HG02981 (cell line): ENCODE results near the gene RASSF5.

ENCODE experiments used
- ATAC-seq: cut with Tn5 transposase; IDR thresholded peaks from one replicate; pipeline ENCODE4 v1.9.1; 2021; ENCODE audit warnings: mild to moderate bottlenecking, moderate library complexity; ENCODE audit not compliant: unreplicated experiment

The RASSF5 gene

DNA sequence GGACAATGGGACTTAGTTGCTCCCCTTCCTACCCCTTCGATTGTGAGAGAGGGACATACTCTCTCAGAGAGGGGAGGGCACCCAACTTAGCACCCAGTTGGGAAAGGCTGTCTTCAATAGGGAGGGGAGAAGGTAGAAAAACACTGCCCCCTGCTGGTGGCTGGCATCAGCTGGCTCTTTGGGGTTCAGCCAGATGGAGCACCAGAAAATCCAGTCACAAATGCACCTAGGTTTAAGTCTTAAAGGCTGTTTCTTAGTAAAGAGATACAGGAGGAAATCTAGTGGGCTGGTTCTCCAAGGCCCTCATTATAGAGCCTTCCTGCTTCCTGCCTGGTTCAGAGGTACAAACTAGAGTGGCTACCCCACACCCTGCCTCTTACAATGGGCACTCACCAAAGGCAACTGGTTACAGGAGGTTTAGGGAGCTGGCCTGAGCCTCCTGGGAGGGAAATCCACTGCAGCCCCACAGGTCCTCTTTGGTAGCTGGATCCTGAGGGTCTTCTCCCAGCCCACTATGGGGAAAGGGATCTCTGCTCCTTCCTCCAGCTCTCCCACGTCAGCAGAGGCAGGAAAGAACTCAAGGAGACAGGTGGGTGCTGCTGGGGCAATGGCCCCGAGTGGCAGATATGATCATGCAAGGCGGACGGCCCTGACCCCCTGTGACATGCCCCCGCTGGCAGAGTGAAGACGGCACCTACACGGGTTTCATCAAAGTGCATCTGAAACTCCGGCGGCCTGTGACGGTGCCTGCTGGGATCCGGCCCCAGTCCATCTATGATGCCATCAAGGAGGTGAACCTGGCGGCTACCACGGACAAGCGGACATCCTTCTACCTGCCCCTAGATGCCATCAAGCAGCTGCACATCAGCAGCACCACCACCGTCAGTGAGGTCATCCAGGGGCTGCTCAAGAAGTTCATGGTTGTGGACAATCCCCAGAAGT is 76.6 kb downstream of the RASSF5 start:
- ATAC-seq, result no peak

DNA sequence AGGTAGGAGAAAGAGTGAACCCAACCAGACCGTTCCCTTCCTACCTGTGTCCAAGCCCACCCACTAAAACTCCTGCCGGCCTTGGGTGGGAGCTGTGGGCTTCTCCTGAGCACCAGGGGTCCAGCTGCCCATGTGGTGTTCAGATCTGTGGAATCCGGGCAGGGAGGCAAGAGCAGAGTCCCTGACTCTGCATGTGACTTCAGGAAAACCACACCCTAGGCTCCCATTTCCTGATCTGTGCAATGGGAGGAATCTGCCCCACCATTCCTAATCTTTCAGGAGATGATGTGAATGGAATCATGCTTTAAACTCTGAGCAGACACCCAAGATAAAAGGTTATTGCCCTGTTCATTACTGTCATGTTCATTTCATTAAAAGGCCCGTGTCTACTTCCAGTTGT is 77.4 kb downstream of the RASSF5 start:
- no peak for ATAC-seq

DNA sequence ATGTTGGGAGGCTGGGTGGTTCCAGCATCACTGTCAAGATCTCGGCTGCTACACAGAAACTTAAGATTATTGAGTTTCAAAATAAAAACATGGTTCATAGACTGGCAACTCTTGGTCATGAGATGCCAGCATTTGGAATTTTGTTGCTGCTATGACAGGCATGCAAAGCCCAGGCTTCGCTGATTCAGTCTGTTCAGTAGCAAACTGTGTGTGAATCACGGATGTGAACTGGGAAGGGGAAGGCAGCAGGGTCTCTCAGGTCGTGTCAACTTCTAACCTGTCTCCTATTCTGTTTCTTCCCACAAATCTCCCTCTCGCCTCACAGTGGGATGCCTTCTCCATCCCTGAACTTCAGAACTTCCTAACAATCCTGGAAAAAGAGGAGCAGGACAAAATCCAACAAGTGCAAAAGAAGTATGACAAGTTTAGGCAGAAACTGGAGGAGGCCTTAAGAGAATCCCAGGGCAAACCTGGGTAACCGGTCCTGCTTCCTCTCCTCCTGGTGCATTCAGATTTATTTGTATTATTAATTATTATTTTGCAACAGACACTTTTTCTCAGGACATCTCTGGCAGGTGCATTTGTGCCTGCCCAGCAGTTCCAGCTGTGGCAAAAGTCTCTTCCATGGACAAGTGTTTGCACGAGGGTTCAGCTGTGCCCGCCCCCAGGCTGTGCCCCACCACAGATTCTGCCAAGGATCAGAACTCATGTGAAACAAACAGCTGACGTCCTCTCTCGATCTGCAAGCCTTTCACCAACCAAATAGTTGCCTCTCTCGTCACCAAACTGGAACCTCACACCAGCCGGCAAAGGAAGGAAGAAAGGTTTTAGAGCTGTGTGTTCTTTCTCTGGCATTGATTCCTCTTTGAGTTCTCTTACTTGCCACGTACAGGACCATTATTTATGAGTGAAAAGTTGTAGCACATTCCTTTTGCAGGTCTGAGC is 79.4 kb downstream of the RASSF5 start:
- no peak for ATAC-seq

DNA sequence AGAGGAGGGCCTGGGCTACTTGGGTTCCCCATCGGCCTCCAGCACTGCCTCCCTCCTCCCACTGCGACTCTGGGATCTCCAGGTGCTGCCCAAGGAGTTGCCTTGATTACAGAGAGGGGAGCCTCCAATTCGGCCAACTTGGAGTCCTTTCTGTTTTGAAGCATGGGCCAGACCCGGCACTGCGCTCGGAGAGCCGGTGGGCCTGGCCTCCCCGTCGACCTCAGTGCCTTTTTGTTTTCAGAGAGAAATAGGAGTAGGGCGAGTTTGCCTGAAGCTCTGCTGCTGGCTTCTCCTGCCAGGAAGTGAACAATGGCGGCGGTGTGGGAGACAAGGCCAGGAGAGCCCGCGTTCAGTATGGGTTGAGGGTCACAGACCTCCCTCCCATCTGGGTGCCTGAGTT is 80.6 kb downstream of the RASSF5 start:
- no peak for ATAC-seq

DNA sequence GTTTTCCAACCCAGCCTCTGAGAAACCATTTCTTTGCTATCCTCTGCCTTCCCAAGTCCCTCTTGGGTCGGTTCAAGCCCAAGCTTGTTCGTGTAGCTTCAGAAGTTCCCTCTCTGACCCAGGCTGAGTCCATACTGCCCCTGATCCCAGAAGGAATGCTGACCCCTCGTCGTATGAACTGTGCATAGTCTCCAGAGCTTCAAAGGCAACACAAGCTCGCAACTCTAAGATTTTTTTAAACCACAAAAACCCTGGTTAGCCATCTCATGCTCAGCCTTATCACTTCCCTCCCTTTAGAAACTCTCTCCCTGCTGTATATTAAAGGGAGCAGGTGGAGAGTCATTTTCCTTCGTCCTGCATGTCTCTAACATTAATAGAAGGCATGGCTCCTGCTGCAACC is 81.2 kb downstream of the RASSF5 start:
- no peak for ATAC-seq

DNA sequence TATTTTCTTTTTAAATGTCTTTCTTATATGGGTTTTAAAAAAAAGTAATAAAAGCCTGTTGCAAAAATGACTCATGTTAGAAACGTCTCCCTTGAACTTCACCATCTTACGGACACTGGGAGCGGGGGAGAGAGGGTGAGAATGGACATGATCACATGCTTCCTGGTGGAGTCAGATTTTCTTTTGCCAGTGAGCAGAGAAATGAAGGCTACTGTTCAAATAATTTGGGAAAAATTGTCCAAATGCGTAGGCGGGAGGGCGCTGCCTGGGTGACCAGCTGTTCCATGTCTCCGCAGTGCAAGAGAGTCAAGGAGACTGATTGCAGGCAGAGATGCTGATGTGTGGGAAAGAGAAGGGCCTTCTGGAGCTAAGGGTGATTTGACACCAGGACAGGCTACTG is 81.9 kb downstream of the RASSF5 start:
- no peak for ATAC-seq

DNA sequence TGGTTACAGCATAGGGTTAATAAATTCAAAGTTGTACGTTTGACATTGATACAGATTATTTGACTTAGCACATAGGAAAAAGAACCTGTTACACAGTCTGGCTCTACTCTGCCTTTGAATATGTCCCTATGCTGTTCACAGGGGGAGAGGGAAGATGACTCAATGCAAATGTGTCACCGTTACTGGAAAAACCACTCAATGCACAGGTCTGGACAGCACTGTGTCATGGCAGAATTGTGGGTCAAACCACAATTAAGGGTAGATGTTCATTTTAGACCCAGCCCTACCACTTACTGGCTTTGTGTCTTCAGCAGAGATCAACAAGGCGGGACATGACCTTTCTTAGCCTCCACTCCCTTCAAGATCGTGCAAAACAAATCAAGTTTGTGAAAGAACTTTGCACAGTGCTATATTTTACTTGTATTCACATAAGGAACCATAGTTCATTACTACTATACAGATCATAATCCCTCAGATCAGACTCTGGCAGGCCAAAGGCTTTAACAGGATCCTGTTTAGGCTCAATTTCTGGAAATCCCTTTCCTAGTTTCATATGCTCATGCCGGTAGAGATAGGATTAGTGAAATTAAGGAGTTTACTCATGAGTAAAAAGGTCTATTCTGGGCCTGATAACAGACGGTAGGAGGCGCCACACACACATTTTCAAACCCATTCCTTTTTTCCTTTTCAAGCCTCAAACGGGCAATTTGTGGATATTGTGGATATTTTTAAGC is 82.9 kb downstream of the RASSF5 start:
- ATAC-seq, result peak; percentile 57

DNA sequence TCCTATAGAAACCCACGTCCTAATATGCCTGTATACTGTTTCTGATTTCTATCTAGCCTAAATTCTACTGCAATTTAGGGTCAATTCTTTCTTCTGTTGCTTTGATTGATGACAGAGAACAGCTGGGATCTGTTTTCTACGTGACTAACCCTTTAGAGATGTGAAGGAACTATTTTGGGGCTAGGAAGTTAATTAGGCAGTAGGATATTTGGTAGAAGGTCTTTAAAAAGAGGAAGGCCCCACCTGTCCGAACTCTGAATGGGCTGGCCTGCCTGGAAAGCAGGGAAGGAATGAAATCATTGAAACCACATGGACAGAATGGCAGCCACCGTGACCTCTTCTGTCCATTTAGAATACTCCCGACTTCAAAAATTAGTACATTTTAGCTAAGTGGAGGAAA is 83.9 kb downstream of the RASSF5 start:
- ATAC-seq, result no peak

DNA sequence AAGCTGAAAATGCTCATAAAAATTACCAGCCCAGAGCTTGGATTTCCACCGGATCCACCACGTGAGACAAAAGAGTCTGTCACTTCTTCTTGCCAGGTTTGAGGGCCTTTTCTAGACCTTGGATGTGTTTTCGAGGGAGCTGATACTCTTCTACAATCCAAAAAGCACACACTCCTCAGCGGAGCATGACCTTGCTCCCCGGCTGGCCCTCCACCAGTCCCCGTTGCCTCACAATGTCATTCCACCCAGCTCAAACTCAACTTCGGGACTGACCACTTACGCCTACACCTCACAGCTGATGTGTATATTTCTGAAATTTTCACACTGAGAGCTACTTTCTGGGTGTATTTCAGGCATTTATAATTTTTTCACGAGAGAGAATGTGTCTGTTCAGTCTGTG is 84.4 kb downstream of the RASSF5 start:
- ATAC-seq, result no peak

DNA sequence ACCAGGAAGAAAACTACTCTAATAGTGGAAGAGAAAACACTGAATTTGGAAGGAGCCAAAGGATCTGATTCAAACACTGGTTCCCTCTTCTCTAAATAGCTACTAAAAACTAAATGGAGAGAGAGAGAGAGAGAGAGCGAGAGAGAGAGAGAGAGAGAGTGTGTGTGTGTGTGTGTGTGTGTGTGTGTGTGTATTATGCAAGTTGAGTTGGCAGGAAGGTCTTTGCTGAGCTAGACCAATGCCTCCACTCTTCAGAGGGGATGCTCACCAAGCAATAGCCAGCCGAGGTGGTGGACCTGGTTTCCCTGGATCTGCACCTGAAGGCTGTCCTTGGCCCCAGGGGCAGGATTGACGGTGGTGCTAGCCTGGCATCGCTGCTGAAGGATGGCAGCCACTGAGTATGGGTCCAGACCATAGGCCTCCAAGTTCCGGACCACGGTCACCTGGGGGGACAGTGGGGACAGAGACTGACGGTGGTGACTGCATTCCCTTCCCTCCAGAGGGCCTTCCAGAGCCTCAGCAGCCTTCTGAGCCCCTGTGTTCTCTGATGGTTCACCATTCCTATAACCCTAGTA is 86.1 kb downstream of the RASSF5 start:
- ATAC-seq, result no peak

DNA sequence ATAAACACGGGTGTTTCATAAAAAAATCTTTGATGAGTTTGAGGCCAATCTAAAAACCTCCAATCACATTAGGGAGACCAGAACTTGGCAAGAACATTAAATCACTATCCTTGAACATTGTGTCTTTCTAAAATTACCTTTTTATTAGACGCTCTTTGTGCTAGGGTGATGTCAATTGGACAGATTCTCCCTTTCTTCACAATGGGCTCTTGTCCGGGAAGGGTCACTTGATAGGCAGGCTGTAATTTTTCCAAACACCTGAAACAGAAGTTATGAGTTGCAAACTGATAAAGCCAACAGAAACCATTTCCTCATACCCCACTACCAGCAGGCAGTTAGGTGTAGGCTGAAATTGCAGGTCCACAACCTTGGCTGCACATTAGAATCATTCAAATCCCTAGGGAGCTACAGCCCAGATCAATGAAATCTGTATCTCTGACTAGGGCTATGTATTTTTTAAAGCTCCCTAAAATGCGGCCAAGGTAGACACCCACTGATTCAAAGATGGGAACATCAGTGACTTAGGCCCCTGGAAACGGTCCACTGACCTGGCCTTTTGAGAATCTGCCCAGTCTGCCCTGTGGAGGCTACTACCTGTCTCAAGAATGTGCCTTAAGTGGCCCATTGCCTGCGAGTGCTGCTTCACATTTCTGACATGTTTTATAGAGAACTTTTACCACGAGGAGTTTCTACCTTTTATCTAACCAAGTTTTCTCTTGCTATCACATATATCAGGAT is 88.4 kb downstream of the RASSF5 start:
- ATAC-seq, result no peak

DNA sequence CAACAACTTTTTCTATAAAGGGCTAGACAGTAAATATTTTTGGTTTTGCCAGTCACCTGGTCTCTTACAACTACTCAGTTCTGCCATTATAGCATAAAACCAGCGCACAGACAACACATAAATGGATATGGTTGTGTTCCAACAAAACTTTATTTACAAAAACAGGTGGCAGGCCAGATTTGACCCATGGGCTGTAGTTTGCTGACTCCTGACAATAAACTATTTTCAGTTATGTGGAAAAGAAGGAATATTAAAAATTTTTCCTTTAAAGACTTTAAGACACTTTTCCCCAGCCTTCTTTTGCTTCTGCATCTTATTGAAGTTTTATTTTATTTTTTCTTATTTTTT is 89.0 kb downstream of the RASSF5 start:
- ATAC-seq, result no peak

DNA sequence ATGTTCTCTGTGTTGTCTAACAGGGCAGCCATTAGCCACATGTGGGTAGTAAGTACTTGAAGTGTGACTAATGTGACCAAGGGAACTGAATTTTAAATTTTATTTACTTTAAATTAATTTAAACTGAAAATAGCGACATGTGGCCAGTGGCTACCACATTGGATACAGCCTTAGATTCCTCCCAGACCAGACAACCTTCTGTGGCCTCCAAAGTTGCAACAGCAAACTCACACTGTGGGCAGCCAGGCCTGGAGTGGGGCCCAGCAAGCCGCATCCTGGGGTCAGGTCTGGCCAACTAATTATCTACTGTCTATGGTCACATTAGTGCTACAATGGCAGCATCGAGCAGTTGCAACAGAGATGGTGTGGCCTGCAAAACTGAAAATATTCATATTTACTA is 93.2 kb downstream of the RASSF5 start:
- ATAC-seq, result no peak

DNA sequence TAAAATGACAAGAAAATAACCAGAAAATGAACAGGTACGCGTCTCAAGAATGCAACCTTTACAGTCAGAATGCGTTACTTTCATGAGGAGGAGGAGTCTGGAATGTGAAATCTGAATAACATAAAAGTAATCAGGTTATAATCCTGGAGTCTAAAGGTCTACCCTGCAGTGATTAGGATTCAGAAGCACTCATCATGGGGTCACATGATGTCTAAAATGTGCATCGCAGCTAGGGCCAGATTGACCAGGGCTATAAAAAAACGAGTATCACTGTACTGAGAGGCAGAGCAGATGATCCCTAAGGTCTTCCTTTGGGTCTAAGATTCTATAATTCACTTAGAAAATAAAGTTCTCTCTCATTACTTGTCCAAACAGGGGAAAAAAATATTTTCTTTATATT is 97.5 kb downstream of the RASSF5 start:
- no peak for ATAC-seq

DNA sequence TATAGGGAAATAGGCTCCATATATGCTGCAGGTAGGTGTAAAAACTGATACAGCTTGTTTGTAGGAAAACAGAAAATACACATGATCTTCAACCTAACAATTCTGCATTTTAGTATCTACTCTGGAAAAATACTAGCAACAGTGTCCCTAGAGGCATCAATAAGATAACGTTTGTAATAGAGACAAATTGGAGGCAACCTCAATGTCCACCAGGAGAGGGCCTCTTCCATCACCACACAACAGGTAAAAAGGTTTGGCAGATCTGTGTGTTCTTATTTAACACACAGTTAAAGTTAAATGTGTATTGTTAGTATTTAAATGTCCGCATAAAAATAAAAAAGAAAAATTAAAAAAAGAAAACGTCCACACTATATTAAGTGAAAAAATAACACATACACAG is 99.5 kb downstream of the RASSF5 start:
- no peak for ATAC-seq

DNA sequence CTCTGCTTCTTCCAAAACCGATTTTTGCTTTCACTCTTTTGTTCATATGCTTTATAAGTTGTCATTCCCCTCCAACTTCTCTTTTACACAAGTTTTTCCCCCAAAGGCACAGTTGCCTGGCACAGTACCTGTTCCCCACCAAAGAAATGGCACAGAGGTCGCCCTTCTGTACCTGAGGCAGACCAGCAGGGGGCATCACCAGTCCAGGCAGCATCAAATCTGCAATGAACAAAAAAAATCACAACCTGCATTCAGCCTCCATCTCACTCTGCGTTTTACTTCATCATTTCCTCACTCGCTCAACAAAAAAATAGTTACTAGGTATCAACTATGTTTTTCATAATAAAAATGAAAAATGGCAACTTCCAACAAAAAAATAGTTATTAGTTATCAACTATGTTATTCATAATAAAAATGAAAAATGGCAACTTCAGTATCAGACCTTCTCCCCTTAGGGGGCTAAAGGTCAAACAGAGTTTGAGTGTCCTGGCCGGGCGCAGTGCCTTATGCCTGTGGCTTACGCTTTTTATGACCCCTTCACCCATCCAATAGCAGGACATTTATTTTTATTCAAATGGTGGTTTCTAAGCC is 100.9 kb downstream of the RASSF5 start:
- ATAC-seq, result no peak

DNA sequence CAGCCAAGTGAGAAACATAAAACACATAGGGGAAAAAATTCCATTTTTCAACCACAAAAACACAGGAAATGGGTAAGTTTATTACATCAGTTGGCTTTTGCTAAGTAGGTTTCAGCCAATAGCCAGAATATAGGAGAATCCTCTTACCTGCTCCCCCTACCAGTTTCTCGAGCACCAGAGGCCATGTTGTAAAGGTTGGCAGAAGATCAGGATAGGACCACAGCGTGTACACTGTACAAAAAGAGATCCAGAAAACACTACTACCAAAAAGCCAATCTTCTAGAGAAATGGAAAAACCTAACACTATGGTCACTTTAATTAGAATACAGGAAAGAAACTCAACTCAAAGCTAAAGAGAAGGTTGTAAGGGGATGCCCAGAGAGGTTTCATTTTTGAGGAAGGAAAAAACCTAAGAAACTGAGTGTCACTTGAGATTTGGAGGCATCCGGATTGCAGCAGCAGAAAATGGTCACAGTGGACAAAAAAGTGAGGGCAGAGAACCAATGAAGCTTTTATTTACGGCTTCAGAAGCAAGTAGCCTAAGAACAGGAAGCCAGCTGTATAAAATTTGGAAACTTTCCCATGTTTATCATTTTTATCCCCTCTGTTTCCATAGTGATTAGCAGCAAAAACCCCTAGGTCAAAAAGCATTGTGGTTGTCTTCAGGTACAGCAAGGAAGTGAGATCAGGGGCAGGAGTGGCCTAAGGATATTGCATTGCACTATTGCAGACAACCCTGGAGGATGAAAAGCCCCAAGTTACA is 102.1 kb downstream of the RASSF5 start:
- ATAC-seq, result peak; percentile 31

DNA sequence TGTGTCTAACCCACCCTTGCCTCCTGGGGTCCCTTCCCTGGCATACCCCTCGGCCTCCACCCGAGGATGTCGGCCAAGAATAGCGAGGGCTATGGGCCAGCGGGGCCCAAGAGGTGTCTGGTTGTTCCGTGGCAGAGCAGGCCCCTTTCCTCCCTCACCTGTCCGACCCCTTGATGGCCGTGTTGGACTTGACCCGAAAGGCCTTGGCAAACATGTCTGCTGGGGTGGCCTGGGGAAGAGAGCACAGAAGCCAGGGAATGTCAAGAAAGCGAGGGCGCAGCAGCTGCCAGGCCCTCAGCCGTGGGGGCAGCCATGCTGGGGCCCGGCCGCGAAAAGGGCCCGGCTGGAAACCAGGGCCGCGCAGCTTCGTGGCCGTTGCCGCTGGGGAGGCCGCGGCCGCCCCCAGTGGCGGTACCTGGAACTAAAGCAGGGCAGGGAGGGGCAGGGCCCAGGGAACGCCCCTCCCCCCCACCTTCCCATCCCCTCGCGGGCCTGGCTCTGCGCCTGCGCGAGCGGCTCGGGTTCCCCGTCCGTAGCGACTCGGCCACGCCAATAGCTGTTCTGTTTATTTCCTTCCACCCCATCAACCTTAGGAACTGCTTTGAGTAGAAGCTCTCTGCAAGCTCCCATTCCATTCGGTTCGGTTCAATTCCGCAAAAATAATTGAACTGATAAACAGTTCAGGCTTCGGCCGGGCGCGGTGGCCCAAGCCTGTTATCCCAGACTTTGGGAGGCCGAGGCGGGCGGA is 105.0 kb downstream of the RASSF5 start, which contains the start of gene EIF2D:
Gene EIF2D (minus strand): TSS at position 337 of the 748 bp plus-strand sequence. CDS start 123 bp downstream, at position 214.
- peak; percentile 78 for ATAC-seq
